HG03280 (cell line): ENCODE measurements around the gene ATP8B1.
"Not testable (repeated sequence)": the region's sequence is repeated elsewhere in the genome, so short reads cannot be mapped to it uniquely, and the experiment has no call there.

Experiments used
- ATAC-seq: cut with Tn5 transposase; IDR thresholded peaks from one replicate; pipeline ENCODE4 v1.9.1; 2021; ENCODE audit warnings: mild to moderate bottlenecking, moderate library complexity; ENCODE audit not compliant: unreplicated experiment

ATP8B1 gene

DNA sequence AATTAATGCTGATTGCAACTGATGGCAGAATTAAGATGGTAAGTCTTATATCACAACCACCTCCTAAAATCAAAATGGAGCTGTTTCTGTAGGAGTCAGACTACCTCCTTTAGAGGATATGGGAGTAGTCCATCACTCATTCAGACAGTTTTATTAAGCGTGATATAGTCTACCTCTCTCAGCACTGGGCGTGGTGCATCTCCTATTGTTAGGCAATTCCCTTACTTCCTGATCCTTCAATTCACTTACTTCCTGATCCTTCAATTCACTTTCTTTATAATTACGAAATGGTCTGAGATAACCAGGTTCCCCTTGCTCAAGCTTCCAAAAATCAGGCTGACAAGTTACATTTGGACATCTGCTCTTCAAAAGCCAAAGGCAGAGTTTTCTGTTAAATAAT is 31.9 kb downstream of the ATP8B1 start:
- no peak for ATAC-seq

DNA sequence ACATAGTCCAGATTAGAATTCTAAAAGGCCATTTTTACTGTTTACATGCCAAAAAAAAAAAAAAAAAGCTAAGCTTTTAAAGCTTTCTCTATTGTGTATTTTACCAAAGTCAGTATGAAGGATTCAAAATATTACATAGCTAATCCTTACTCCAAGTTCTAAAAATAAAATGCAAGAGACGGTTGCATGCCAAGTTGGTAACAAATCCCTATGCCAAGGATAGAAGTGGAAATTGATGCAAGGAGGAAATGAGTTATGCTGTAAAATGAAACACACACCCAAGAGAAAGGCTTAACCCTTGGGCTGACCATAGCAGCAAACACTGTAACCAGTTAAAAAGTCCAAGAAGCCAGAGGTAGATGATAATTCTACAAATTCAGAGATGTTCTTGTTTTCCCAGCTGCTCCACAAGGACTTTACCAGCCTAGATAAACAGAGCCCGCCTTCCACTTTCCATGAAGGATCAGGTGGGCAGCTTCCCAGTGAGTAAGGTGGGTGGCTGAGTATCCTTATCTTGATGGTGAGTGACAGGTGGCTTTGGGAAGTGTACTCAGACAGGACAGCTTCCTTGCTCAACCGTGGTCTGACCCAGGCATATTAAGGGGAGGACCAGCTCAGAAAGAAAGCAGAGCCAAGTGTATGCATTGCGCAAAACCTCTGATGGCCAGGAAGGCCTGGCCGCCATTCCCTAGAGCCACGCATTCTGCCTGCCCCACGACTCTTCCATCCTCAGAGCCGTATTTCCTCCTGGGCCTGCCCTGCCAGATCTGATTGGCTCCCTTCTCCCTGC is 34.4 kb downstream of the ATP8B1 start:
- ATAC-seq: no peak

DNA sequence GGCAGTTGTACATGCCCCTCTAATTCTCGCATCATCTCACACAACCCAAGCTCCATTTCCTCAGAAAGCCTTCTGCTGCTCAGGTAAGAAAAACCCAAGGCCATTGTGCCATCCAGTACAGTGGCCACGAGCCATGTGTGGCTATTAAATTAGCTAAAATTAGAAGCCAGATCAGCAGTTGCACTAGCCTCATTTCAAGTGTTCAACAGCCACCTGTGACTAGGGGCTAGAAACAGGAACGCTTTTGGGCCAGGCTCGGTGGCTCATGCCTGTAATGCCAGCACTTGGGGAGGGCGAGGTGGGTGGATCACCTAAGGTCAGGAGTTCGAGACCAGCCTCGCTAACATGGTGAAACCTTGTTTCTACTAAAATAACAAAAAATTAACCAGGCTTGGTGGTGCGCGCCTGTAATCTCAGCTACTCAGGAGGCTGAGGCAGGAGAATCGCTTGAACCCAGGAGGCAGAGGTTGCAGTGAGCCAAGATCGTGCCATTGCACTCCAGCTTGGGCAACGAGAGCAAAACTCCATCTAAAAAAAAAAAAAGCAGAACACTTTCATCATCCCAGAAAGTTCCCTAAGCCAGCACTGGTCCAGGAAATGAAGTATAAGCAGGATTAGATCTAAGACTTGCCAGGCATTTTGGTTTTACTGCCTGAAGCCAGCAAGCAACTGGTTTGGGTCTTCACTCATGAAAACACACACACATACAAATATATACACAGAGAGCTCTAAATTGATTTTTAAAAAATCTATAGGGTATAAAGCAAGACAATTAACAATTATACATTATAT is 35.7 kb downstream of the ATP8B1 start:
- no peak for ATAC-seq

DNA sequence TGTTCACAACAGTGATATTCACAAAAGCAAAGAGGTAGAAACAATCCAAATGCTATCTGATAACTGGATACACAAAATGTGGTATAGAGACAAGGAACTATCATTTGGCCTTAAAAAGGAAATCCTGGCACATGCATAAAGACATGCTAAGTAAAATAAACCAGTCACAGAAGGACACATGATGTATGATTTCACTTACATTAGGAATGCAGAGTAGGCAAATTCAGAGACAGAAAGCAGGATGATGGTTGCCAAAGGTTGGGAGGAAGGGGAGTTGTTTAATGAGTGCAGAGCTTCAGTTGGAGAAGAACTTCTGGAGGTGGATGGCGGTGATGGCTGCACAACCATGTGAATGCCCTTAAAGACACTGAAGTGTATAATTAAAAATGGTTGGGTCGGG is 38.1 kb downstream of the ATP8B1 start:
- ATAC-seq: no peak

- ATAC-seq: no peak
These were observed 39.0 kb downstream of the ATP8B1 start for GRCh38 chr18:57764087-57764486.

- no peak for ATAC-seq
These were observed 40.4 kb downstream of the ATP8B1 start for GRCh38 chr18:57762686-57763085.

DNA sequence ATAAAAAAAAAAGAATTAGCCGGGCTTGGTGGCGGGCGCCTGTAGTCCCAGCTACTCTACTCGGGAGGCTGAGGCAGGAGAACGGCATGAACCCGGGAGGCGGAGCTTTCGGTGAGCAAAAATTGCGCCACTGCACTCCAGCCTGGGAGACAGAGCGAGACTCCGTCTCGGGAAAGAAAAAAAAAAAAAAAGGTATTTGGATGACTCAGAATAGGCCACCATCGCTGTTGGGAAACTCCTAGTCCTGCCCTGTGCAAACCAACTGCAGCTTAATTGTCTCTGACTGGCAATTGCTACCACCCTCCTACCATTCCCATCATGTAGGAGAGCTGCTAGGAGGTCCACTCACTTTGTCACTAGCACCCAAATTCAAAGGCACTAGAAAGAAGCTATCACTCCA is 43.5 kb downstream of the ATP8B1 start:
- ATAC-seq: no peak

- no peak for ATAC-seq
These were observed 47.5 kb downstream of the ATP8B1 start for GRCh38 chr18:57755473-57756067.

- no peak for ATAC-seq
These were observed 48.4 kb downstream of the ATP8B1 start for GRCh38 chr18:57754577-57755338.

DNA sequence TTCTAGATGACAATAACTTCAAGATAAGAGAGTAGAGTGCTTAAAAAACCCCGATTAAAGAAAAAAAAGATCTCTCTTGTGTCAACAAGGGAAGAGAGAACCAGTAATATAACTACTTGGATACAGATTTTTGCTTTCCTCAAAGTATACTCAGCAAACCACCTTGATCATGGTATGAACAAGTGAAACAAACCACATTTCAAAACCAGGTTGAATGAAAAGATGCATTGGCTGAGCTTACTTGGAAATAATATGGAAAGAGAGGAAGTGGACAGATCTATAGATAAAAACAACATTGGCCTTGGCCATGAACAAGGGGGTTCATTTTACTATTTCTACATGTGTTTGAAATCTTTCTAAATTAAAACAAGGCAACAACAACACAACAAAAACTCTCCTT is 50.1 kb downstream of the ATP8B1 start:
- no peak for ATAC-seq

DNA sequence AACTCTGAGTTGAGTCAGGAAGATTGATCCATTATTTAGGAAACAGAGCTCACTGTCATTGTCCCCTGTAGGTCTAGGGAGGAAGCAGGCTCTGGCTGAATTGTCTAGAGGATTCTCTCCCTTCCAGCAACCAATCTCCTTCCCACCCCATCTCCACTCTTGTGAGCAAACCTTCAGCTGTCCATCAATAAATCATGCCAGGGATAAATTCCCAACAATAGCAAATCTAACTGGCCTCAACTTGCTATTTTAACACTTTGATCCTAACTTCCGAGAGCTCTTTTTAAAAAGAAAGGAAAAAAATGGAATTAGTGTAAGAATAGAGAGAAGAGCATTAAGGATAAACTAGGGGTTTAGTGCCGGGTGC is 53.5 kb downstream of the ATP8B1 start:
- ATAC-seq: no peak

DNA sequence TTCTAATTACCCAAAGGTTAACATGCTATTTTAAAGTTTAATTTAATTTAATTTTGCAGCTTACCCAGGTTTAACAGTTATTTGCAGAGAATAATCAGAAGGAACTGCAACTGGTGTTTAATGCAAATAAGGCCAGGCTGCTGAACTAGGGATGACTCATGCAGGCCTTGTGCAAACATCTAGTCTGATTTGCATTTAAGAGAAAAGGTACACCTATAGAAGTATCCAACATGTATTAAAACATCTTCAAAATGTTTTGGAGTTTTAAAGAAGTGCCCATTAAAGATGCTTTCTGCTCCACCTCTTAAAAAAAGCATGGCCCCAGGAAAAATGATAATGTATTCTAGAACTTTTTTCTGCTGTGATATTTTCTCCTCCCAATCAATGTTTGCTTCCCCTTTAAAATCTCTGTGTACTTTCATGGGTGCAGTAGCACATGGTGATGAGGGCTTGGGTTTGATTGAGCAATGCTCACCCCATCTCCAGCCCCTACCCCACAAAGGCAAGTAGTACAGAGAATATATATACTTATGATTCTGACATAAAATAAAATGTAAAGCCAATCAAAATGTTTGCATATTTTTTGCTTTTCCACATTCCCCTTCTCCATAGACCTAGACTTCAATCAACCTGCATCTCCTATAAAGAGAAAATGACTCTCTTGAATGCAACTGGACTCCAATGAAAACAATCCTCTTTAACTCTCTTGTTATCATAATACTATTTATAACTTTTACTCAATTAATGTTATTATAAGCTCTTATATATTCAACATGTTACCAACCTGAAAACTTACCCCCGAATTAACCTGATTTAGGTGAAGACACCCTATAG is 54.1 kb downstream of the ATP8B1 start:
- peak; percentile 98 for ATAC-seq

- no peak for ATAC-seq
These were observed 55.1 kb downstream of the ATP8B1 start for GRCh38 chr18:57747809-57748680.

DNA sequence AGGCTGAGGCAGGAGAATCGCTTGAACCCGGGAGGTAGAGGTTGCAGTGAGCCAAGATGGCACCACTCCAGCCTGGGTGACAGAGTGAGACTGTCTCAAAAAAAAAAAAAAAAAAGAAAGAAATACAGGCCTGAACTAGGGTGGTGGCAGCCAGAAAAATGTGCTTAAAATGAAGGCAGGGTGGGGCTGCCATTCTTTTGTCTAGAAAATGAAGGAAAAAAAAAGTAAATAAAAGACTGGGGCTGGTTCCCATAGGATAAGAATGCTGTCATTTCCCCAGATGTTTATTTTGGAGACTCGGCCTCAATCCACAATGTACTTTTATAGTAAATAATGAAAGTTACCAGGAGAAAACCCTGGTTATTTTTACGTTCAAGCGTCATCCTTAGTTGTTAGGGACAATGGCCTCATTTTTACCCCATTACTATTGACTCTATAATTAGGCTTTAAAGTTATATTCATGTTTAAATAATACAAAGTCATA is 58.9 kb downstream of the ATP8B1 start:
- no peak for ATAC-seq

- no peak for ATAC-seq
These were observed 60.1 kb downstream of the ATP8B1 start for GRCh38 chr18:57743008-57743407.

DNA sequence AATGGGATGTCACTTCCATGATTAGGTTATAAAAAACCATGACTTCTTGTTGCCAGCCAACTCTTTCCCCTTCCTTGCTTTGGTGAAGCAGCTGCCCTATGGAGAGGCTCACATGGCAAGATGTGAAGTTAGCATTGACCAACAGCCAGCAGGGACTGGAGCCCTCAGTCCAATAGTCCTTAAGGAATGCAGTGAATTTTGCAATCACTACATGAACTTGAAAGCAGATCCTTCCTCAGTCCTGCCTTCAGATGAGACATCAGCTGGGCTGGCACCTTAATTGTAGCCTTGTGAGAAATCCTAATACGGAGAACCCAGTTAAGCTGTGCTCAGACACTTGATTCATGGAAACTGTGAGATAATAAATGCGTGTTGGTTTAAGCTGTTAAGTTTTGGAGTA is 61.8 kb downstream of the ATP8B1 start:
- no peak for ATAC-seq

DNA sequence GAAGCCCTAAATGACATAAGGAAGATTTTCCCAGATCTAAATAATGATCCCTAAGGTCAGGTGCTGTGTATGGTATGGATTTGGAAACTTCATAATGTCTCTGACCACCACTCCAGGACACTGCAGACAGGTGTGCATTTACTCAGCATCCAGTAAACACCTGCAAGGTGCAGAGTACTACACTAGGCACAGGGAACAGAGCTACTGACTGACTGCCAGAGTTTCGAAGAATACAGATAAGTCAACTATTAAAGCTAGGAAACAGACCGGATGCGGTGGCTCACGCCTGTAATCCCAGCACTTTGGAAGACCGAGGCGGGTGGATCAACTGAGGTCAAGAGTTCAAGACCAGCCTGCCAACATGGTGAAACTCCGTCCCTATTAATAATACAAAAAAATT is 65.0 kb downstream of the ATP8B1 start:
- no peak for ATAC-seq

DNA sequence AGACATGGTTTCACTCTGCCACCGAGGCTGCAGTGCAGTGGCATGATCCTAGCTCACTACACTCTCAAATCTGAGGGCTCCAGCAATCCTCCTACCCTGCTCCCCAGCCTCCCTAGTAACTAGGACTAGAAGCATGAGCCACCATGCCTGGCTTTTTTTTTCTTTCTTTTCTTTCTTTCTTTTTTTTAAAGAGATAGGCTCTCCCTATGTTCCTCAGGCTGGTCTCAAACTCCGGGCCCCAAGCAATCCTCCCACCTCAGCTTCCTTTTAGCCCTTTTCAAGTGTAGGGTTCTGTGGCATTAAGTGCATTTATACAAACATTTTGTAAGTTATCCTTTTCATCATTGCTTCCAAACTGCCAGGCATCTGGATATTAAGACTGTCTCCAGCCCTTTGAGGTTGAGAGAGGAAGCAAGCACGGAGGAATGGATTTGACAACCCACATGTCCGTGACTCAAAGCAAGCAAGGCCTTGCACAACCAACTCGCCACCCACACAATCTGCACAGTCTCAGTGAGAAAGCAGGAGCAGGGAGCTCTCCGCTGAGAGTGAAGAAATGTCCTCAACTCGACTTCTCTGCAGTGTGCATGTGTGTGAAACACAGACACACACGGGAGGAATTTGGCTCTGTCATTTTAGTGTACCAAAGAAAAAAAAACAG is 65.6 kb downstream of the ATP8B1 start:
- no peak for ATAC-seq

GRCh38 chr18:57735042-57735441 is 68.1 kb downstream of the ATP8B1 start:
- ATAC-seq: not testable (repeated sequence)
